A549 (cell line): ENCODE results near the gene DYNLRB2. TPM values are rescaled to one million over a fixed set of nuclear protein-coding genes. Genes with fewer than 3 reads are reported as not detected.

Source experiments
- ATAC-seq, 2 experiments: fragments of 200-7000 bp in 1 of 2; fragments of >200 bp in 1 of 2; cut with Nextera tagmentation in 1 of 2; cut with Tn5 transposase in 1 of 2; 3 replicates each; pipeline versions ENCODE4 v1.8.0 to v1.9.1; 2018 to 2020; ENCODE audit warnings: mild to moderate bottlenecking in 1 of 2, moderate library complexity in 1 of 2
- CTCF ChIA-PET: fragments of 300-600 bp; sonication (Branson Sonifier 250); formaldehyde crosslinking; extraction: SDS; loops from one replicate; lab custom pipeline; 2021; ENCODE audit warnings: antibody characterized with exemption, inconsistent platforms; lab: Yijun Ruan, JAX
- POLR2A ChIA-PET: fragments of 350-600 bp; formaldehyde crosslinking; extraction: SDS; loops from one replicate; lab custom pipeline; 2021; ENCODE audit warnings: antibody characterized with exemption, inconsistent platforms; lab: Yijun Ruan, JAX
- DNase-seq, 2 experiments: peaks; one replicate each; pipeline versions ENCODE4 v3.0.0 to v3.0.0-alpha.2; 2011 to 2016; ENCODE audit warnings: low read depth in 1 of 2, low spot score in 1 of 2
- FAIRE-seq: peaks from 2 replicates; lab custom pipeline; 2011; peaks lifted over from hg19 to GRCh38; lab: Jason Lieb, UNC
- H3K27ac ChIP-seq, 2 experiments: fragments of >200 bp; sonication (Bioruptor Twin); formaldehyde crosslinking; 3 replicates each; pipeline ENCODE4 v1.5.1; 2016 to 2017
- H3K4me1 ChIP-seq: fragments of >200 bp; sonication (Bioruptor Twin); formaldehyde crosslinking; 3 replicates; pipeline ENCODE4 v1.6.1; 2016
- H3K4me2 ChIP-seq: fragments of >200 bp; sonication (Bioruptor Twin); formaldehyde crosslinking; 3 replicates; pipeline ENCODE4 v1.6.1; 2016
- H3K4me3 ChIP-seq: fragments of >200 bp; sonication (Bioruptor Twin); formaldehyde crosslinking; 3 replicates; pipeline ENCODE4 v1.5.1; 2016
- H3K9me3 ChIP-seq: fragments of >200 bp; sonication (Bioruptor Twin); formaldehyde crosslinking; 3 replicates; pipeline ENCODE4 v1.6.1; 2016
- CHD2 ChIP-seq: fragments of 150-350 bp; IDR thresholded peaks from 2 replicates; pipeline ENCODE4 v1.6.1; 2014; ENCODE audit warnings: low read length; ENCODE audit not compliant: partially characterized antibody
- CHD4 ChIP-seq: fragments of 200-600 bp; sonication (generic); IDR thresholded peaks from 2 replicates; pipeline ENCODE4 v1.6.1; 2016; ENCODE audit warnings: antibody characterized with exemption, mild to moderate bottlenecking, borderline replicate concordance
- ELK1 ChIP-seq: fragments of 150-350 bp; IDR thresholded peaks from 2 replicates; pipeline ENCODE4 v1.6.1; 2014; ENCODE audit warnings: low read depth, mild to moderate bottlenecking, low read length
- GATA3 ChIP-seq: IDR thresholded peaks from 2 replicates; pipeline ENCODE4 v1.6.1; 2012; ENCODE audit warnings: borderline replicate concordance
- HDAC2 ChIP-seq: fragments of 200-600 bp; sonication (generic); IDR thresholded peaks from 2 replicates; pipeline ENCODE4 v1.6.1; 2016
- HEYL ChIP-seq: fragments of 250-450 bp; sonication (Bioruptor Pico); IDR thresholded peaks from 2 replicates; pipeline ENCODE4 v1.8.0; 2021; ENCODE audit warnings: mild to moderate bottlenecking, moderate library complexity
- HOXA7 ChIP-seq: fragments of 250-450 bp; sonication (Bioruptor Pico); IDR thresholded peaks from 2 replicates; pipeline ENCODE4 v1.5.0; 2020; ENCODE audit warnings: mild to moderate bottlenecking, moderate library complexity
- HOXB13 ChIP-seq: fragments of 250-450 bp; sonication (Bioruptor Pico); IDR thresholded peaks from 2 replicates; pipeline ENCODE4 v1.5.0; 2020; ENCODE audit warnings: low read depth, mild to moderate bottlenecking, moderate library complexity
- HOXB5 ChIP-seq: fragments of 250-450 bp; sonication (Bioruptor Pico); IDR thresholded peaks from 2 replicates; pipeline ENCODE4 v1.5.0; 2020; ENCODE audit warnings: mild to moderate bottlenecking, moderate library complexity
- KDM1A ChIP-seq: fragments of 200-600 bp; sonication (generic); IDR thresholded peaks from 2 replicates; pipeline ENCODE4 v1.6.1; 2016; ENCODE audit warnings: low read depth, mild to moderate bottlenecking
- NFE2L2 ChIP-seq: fragments of 150-350 bp; conservative IDR thresholded peaks from 2 replicates; pipeline ENCODE4 v1.6.1; 2014; ENCODE audit warnings: low read length
- NPAS2 ChIP-seq: fragments of 250-450 bp; sonication (Bioruptor Pico); IDR thresholded peaks from 2 replicates; pipeline ENCODE4 v1.8.0; 2022; ENCODE audit warnings: mild to moderate bottlenecking, moderate library complexity, borderline replicate concordance
- PHF8 ChIP-seq: fragments of 200-600 bp; sonication (generic); IDR thresholded peaks from 2 replicates; pipeline ENCODE4 v1.6.1; 2016; ENCODE audit warnings: low read depth, mild to moderate bottlenecking, antibody characterized with exemption, moderate library complexity, borderline replicate concordance
- RAD21 ChIP-seq, 2 experiments: fragments of >200 bp in 1 of 2; sonication (Bioruptor Twin) in 1 of 2; formaldehyde crosslinking in 1 of 2; IDR thresholded peaks in 1 of 2; conservative IDR thresholded peaks in 1 of 2; 2 replicates in 1 of 2; 3 replicates in 1 of 2; pipeline ENCODE4 v1.6.1; 2012 to 2018; ENCODE audit warnings: inconsistent platforms in 1 of 2
- RCOR1 ChIP-seq: fragments of 150-350 bp; IDR thresholded peaks from 2 replicates; pipeline ENCODE4 v1.6.1; 2014; ENCODE audit warnings: antibody characterized with exemption, low read length, low read depth
- RNF2 ChIP-seq: fragments of 200-600 bp; sonication (generic); IDR thresholded peaks from 2 replicates; pipeline ENCODE4 v1.6.1; 2016; ENCODE audit warnings: low read depth, mild to moderate bottlenecking, antibody characterized with exemption, moderate library complexity, borderline replicate concordance
- USF2 ChIP-seq: fragments of 450-650 bp; IDR thresholded peaks from 2 replicates; pipeline ENCODE4 v1.6.1; 2014; ENCODE audit warnings: antibody characterized with exemption
- ZC3H11A ChIP-seq: fragments of 450-650 bp; IDR thresholded peaks from 2 replicates; pipeline ENCODE4 v1.6.1; 2014; ENCODE audit warnings: antibody characterized with exemption, mild to moderate bottlenecking
- ZFP36 ChIP-seq: fragments of 450-650 bp; IDR thresholded peaks from 2 replicates; pipeline ENCODE4 v1.6.1; 2014; ENCODE audit warnings: borderline replicate concordance; ENCODE audit not compliant: partially characterized antibody
- WGBS: methylation state at CpG from one replicate; pipeline ENCODE4 v1.1.6; 2017; ENCODE audit errors: missing lambda C conversion rate; 5-methylcytosine and 5-hydroxymethylcytosine counted together
- polyA plus RNA-seq, 4 experiments: library from polyadenylated mRNA; depleted of rRNA in 3 of 4; stranded (reverse); fragments of >200 nt; fragmentation: RNase III in 1 of 4; extraction: RNeasy Plus Mini Kit Qiagen cat#74134 plus additional on column Dnase treatment in 1 of 4; gene quantifications; 2 replicates in 3 of 4; 3 replicates in 1 of 4; pipeline ENCODE4 v1.2.3, GENCODE V29; 2011 to 2017
- TF ChIP-seq, protein P1 (sequence below): fragments of 200-600 bp; sonication (generic); IDR thresholded peaks from 2 replicates; pipeline ENCODE4 v1.6.1; 2016; ENCODE audit warnings: antibody characterized with exemption, mild to moderate bottlenecking, moderate library complexity

Gene DYNLRB2
- polyA plus RNA-seq, 2 of the 4 experiments (the other 2 are of a cell fraction) = not detected

DNA sequence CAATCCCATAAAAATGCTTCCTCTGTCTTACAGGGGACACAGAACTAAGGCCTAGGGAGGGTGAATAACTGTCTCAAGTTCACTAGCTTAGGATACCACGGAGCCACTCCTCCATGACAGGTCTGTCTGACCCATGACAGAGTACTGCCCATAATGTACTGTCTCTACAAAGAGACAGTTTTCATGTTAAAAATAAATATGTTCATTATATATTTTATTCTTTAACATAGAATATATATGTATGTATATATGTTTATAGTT is 28.3 kb upstream of the DYNLRB2 start:
- Histone ChIP-seq H3K4me1 (no peaks in the 10 kb centered on the region), H3K9me3 (no peaks in the 10 kb centered on the region), H3K4me3 (no peak overlapping the region), H3K4me2 (no peak overlapping the region), H3K27ac (no peak overlapping the region)
- CTCF ChIA-PET = no interaction called here
- no peak for TF ChIP-seq HOXA7 (CRISPR knock-in tag)
- no peak for TF ChIP-seq RNF2
- TF ChIP-seq PHF8 = no peak
- no peak for TF ChIP-seq RAD21 (conservative IDR thresholded peaks at IDR 0.05 in 1 of 2, IDR thresholded peaks at IDR 0.05 in 1 of 2)
- no peak for TF ChIP-seq RCOR1
- TF ChIP-seq GATA3 = no peak
- no peak for TF ChIP-seq NPAS2 (CRISPR knock-in tag)
- TF ChIP-seq NFE2L2 = no peak
- no peak for DNase-seq
- FAIRE-seq = no peak
- POLR2A ChIA-PET = no interaction called here
- no peak for ATAC-seq
- 5% methylated on average over 1 of the region's 1 CpG for WGBS

GRCh38 chr16:80515374-80515773 is 25.4 kb upstream of the DYNLRB2 start:
- H3K27ac ChIP-seq = no peak overlapping the region
- POLR2A ChIA-PET = no interaction called here
- TF ChIP-seq, protein P1, sequence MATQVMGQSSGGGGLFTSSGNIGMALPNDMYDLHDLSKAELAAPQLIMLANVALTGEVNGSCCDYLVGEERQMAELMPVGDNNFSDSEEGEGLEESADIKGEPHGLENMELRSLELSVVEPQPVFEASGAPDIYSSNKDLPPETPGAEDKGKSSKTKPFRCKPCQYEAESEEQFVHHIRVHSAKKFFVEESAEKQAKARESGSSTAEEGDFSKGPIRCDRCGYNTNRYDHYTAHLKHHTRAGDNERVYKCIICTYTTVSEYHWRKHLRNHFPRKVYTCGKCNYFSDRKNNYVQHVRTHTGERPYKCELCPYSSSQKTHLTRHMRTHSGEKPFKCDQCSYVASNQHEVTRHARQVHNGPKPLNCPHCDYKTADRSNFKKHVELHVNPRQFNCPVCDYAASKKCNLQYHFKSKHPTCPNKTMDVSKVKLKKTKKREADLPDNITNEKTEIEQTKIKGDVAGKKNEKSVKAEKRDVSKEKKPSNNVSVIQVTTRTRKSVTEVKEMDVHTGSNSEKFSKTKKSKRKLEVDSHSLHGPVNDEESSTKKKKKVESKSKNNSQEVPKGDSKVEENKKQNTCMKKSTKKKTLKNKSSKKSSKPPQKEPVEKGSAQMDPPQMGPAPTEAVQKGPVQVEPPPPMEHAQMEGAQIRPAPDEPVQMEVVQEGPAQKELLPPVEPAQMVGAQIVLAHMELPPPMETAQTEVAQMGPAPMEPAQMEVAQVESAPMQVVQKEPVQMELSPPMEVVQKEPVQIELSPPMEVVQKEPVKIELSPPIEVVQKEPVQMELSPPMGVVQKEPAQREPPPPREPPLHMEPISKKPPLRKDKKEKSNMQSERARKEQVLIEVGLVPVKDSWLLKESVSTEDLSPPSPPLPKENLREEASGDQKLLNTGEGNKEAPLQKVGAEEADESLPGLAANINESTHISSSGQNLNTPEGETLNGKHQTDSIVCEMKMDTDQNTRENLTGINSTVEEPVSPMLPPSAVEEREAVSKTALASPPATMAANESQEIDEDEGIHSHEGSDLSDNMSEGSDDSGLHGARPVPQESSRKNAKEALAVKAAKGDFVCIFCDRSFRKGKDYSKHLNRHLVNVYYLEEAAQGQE = no peak
- TF ChIP-seq ZFP36 = no peak
- TF ChIP-seq RCOR1 = no peak
- no peaks in the 10 kb centered on the region for H3K9me3 ChIP-seq
- no peak overlapping the region for H3K4me3 ChIP-seq
- WGBS = 32% methylated on average over 5 of the region's 5 CpGs
- ATAC-seq = no peak
- no peak for FAIRE-seq
- no peak for DNase-seq
- no peak overlapping the region for H3K4me2 ChIP-seq
- H3K4me1 ChIP-seq = no peaks in the 10 kb centered on the region
- CTCF ChIA-PET = interaction anchor here (0.9 kb wide), 1 partner anchor 11 kb away, joined by 3 read pairs; no protein-coding TSS in a partner anchor

GRCh38 chr16:80517846-80518245 is 22.9 kb upstream of the DYNLRB2 start:
- CTCF ChIA-PET = interaction anchor here (1.2 to 2.0 kb wide), 2 partner anchors 9 to 11 kb away, joined by 3 to 5 read pairs; no protein-coding TSS in a partner anchor
- H3K9me3 ChIP-seq = no peaks in the 10 kb centered on the region
- H3K4me1 ChIP-seq = no peaks in the 10 kb centered on the region
- FAIRE-seq (no peak), DNase-seq (no peak), ATAC-seq (no peak)
- H3K4me3 ChIP-seq = no peak overlapping the region
- no peak overlapping the region for H3K27ac ChIP-seq
- WGBS = 31% methylated on average over 2 of the region's 2 CpGs
- H3K4me2 ChIP-seq = no peak overlapping the region
- TF ChIP-seq ELK1 (no peak), HOXB13 (CRISPR knock-in tag) (no peak), HEYL (CRISPR knock-in tag) (no peak), RCOR1 (no peak), HOXB5 (CRISPR knock-in tag) (no peak), GATA3 (no peak), HDAC2 (no peak), CHD4 (no peak), ZC3H11A (no peak), NPAS2 (CRISPR knock-in tag) (no peak), NFE2L2 (no peak), KDM1A (no peak), USF2 (no peak), ZFP36 (no peak), CHD2 (no peak)
- POLR2A ChIA-PET = no interaction called here
